Neuronal stem cell (in vitro differentiated cells): Measurements from ENCODE around the gene TNK1.
A peak's percentile ranks its signal among the peaks of the same experiment; 100 is the strongest.
"Not testable (repeated sequence)": the region's sequence is repeated elsewhere in the genome, so short reads cannot be mapped to it uniquely, and the experiment has no call there.

Experiments used
- DNase-seq: peaks from one replicate; pipeline ENCODE4 v3.0.0-alpha.2; 2013; ENCODE audit warnings: low spot score
- H2AFZ ChIP-seq: one replicate; pipeline ENCODE4 v1.6.1; 2013; ENCODE audit warnings: mild to moderate bottlenecking, low read length, inconsistent platforms
- H2AK5ac ChIP-seq: 2 replicates; pipeline ENCODE4 v1.6.1; 2013; ENCODE audit warnings: low read depth, mild to moderate bottlenecking, inconsistent platforms, low read length, moderate library complexity, mixed read lengths
- H2BK120ac ChIP-seq: 2 replicates; pipeline ENCODE4 v1.6.1; 2013; ENCODE audit warnings: low read depth, mild to moderate bottlenecking, inconsistent platforms, low read length, moderate library complexity, mixed read lengths
- H2BK12ac ChIP-seq: one replicate; pipeline ENCODE4 v1.6.1; 2013; ENCODE audit warnings: low read length, inconsistent platforms
- H2BK15ac ChIP-seq: 2 replicates; pipeline ENCODE4 v1.6.1; 2013; ENCODE audit warnings: mild to moderate bottlenecking, low read length, inconsistent platforms, mixed read lengths
- H2BK5ac ChIP-seq: one replicate; pipeline ENCODE4 v1.6.1; 2013; ENCODE audit warnings: inconsistent platforms, mild to moderate bottlenecking, low read length, moderate library complexity
- H3K14ac ChIP-seq: one replicate; pipeline ENCODE4 v1.6.1; 2013; ENCODE audit warnings: low read length, inconsistent platforms
- H3K18ac ChIP-seq: 2 replicates; pipeline ENCODE4 v1.6.1; 2013; ENCODE audit warnings: low read length, inconsistent platforms
- H3K23ac ChIP-seq: 2 replicates; pipeline ENCODE4 v1.6.1; 2013; ENCODE audit warnings: low read depth, mild to moderate bottlenecking, mixed read lengths, low read length, inconsistent platforms; ENCODE audit not compliant: poor library complexity
- H3K27ac ChIP-seq: replicated peaks from 3 replicates; pipeline ENCODE4 v1.5.1; 2013; ENCODE audit warnings: low read length, inconsistent platforms
- H3K27me3 ChIP-seq, 3 experiments: 2 replicates each; pipeline ENCODE4 v1.6.1; 2013; ENCODE audit warnings: low read length in 3 of 3, mild to moderate bottlenecking in 2 of 3, inconsistent platforms in 1 of 3, low read depth in 1 of 3, mixed read lengths in 1 of 3, moderate library complexity in 1 of 3; ENCODE audit not compliant: control insufficient read depth in 3 of 3, insufficient read depth in 3 of 3
- H3K36me3 ChIP-seq, 2 donors: replicated peaks in 1 of 2; 2 replicates each; pipeline ENCODE4 v1.6.1; 2013; ENCODE audit warnings: low read length in 2 of 2; ENCODE audit not compliant: control insufficient read depth in 2 of 2, insufficient read depth in 2 of 2
- H3K4ac ChIP-seq: 2 replicates; pipeline ENCODE4 v1.6.1; 2013; ENCODE audit warnings: inconsistent platforms, mild to moderate bottlenecking, low read length, moderate library complexity
- H3K4me1 ChIP-seq, 2 donors: 1 replicate in 1 of 2; 2 replicates in 1 of 2; pipeline ENCODE4 v1.6.1; 2013; ENCODE audit warnings: low read length in 2 of 2, low read depth in 1 of 2; ENCODE audit not compliant: control insufficient read depth in 2 of 2, insufficient read depth in 1 of 2
- H3K4me2 ChIP-seq: one replicate; pipeline ENCODE4 v1.6.1; 2013; ENCODE audit warnings: mild to moderate bottlenecking, low read length, inconsistent platforms; ENCODE audit not compliant: insufficient read depth, poor library complexity, severe bottlenecking
- H3K4me3 ChIP-seq, 2 donors: 2 replicates each; pipeline ENCODE4 v1.5.1; 2013; ENCODE audit warnings: low read length in 2 of 2, mild to moderate bottlenecking in 2 of 2, inconsistent platforms in 1 of 2, moderate library complexity in 1 of 2
- H3K79me1 ChIP-seq: one replicate; pipeline ENCODE4 v1.6.1; 2013; ENCODE audit warnings: low read depth, mild to moderate bottlenecking, inconsistent platforms, low read length, moderate library complexity
- H3K9ac ChIP-seq: one replicate; pipeline ENCODE4 v1.6.1; 2013; ENCODE audit warnings: mild to moderate bottlenecking, low read depth, low read length, inconsistent platforms; ENCODE audit not compliant: poor library complexity
- H3K9me3 ChIP-seq, 2 donors: replicated peaks in 1 of 2; 2 replicates each; pipeline versions ENCODE3 to v1.6.1; 2013; ENCODE audit warnings: low read length in 2 of 2, mild to moderate bottlenecking in 2 of 2, inconsistent platforms in 1 of 2, low read depth in 1 of 2, mixed read lengths in 1 of 2, moderate library complexity in 1 of 2; ENCODE audit not compliant: control insufficient read depth in 2 of 2, insufficient read depth in 1 of 2
- H4K8ac ChIP-seq: one replicate; pipeline ENCODE4 v1.6.1; 2013; ENCODE audit warnings: low read depth, mild to moderate bottlenecking, inconsistent platforms, low read length, moderate library complexity
- H4K91ac ChIP-seq: one replicate; pipeline ENCODE4 v1.6.1; 2013; ENCODE audit warnings: low read length, low read depth, mild to moderate bottlenecking, inconsistent platforms; ENCODE audit not compliant: poor library complexity
- WGBS, 2 donors: extraction: QIAGEN DNeasy Blood & Tissue Kit; methylation state at CpG; one replicate each; pipeline ENCODE4 v1.1.7; 2013; ENCODE audit warnings: missing lambda C conversion rate in 2 of 2, mixed read lengths in 1 of 2; ENCODE audit not compliant: insufficient read length in 2 of 2, insufficient replicate concordance in 1 of 2; ENCODE audit errors: extremely low coverage in 2 of 2; 5-methylcytosine and 5-hydroxymethylcytosine counted together

TNK1 gene

DNA sequence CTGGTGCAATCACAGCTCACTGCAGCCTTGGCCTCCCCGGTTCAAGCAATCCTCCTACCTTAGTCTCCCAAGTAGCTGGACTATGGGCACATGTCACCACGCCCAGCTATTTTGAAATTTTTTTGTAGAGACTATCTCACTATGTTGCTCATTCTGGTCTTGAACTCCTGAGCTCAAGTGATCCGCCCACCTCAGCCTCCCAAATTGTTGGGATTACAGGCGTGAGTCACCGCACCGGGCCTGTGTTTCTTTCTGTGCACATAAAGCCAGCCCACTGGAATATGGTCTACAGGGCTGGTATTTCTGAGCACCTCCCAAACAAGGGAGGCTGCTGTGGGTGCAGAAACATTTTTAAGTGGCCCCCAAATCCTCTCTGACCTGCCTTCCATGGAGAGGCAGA lies 17.6 kb upstream of the TNK1 start:
- H4K91ac ChIP-seq = no peak overlapping the region
- no peak overlapping the region for H3K18ac ChIP-seq
- no peaks in the 10 kb centered on the region for H3K79me1 ChIP-seq
- H2BK15ac ChIP-seq = no peak overlapping the region
- H3K4me2 ChIP-seq = no peak overlapping the region
- H3K4ac ChIP-seq = no peak overlapping the region
- no peak overlapping the region for H3K9ac ChIP-seq
- no peak overlapping the region for H4K8ac ChIP-seq
- H3K27me3 ChIP-seq = peaks cover 0 to 6% (median 0%) of the 10 kb centered on the region in 3 experiments
- H3K23ac ChIP-seq = no peak overlapping the region
- no peak for DNase-seq
- no peaks in the 10 kb centered on the region for H3K36me3 ChIP-seq
- H2BK12ac ChIP-seq = no peak overlapping the region
- H3K9me3 ChIP-seq = no peaks in the 10 kb centered on the region
- H2BK120ac ChIP-seq = no peak overlapping the region
- H2AFZ ChIP-seq = no peak overlapping the region
- no CpG with 5 or more reads among the region's 6 CpGs for WGBS, 2 donors
- peaks cover 0 to 2% of the 10 kb centered on the region in 2 donors for H3K4me1 ChIP-seq
- H2AK5ac ChIP-seq = no peak overlapping the region
- H3K4me3 ChIP-seq = no peak overlapping the region
- H3K27ac ChIP-seq = no peak overlapping the region
- H2BK5ac ChIP-seq = no peak overlapping the region
- H3K14ac ChIP-seq = no peak overlapping the region

- H2AK5ac ChIP-seq, H3K4me3 ChIP-seq, H4K8ac ChIP-seq, H3K14ac ChIP-seq, H3K23ac ChIP-seq, H2BK12ac ChIP-seq, H3K4me2 ChIP-seq, H3K79me1 ChIP-seq, H3K9me3 ChIP-seq, H3K4me1 ChIP-seq, H2BK15ac ChIP-seq, H3K27ac ChIP-seq, DNase-seq, H2BK5ac ChIP-seq, H3K4ac ChIP-seq, H3K9ac ChIP-seq, H2AFZ ChIP-seq, H2BK120ac ChIP-seq, H4K91ac ChIP-seq, H3K18ac ChIP-seq, H3K36me3 ChIP-seq: not testable (repeated sequence)
- H3K27me3 ChIP-seq = peaks cover 0 to 17% (median 0%) of the 10 kb centered on the region in 3 experiments
- WGBS, 2 donors = no CpG with 5 or more reads among the region's 7 CpGs
Observed at GRCh38 chr17:7365963-7366362, 14.9 kb upstream of the TNK1 start.

- H2AK5ac ChIP-seq = peak overlapping the region; percentile 63
- H3K27ac ChIP-seq = no peak overlapping the region
- H2BK120ac ChIP-seq = no peak overlapping the region
- no peak overlapping the region for H3K23ac ChIP-seq
- H3K4ac ChIP-seq = no peak overlapping the region
- WGBS, 2 donors = no CpG with 5 or more reads among the region's 8 CpGs
- H3K27me3 ChIP-seq = peaks cover 0 to 17% (median 0%) of the 10 kb centered on the region in 3 experiments
- no peak overlapping the region for H2BK12ac ChIP-seq
- DNase-seq = no peak
- no peaks in the 10 kb centered on the region for H3K9me3 ChIP-seq
- peak overlapping the region; percentile 58 for H2BK15ac ChIP-seq
- peak overlapping the region in 1 of 2 donors; percentile 28 for H3K4me3 ChIP-seq
- no peaks in the 10 kb centered on the region for H3K36me3 ChIP-seq
- no peak overlapping the region for H4K91ac ChIP-seq
- H2AFZ ChIP-seq = peak overlapping the region; percentile 22
- H4K8ac ChIP-seq = peak overlapping the region; percentile 43
- no peak overlapping the region for H3K9ac ChIP-seq
- no peak overlapping the region for H3K4me2 ChIP-seq
- peak overlapping the region; percentile 24 for H2BK5ac ChIP-seq
- no peaks in the 10 kb centered on the region for H3K79me1 ChIP-seq
- no peak overlapping the region for H3K14ac ChIP-seq
- no peak overlapping the region for H3K18ac ChIP-seq
- peaks cover 0 to 2% of the 10 kb centered on the region in 2 donors for H3K4me1 ChIP-seq
Observed at GRCh38 chr17:7367083-7367482, 13.8 kb upstream of the TNK1 start.

- H2AFZ ChIP-seq = no peak overlapping the region
- H3K27me3 ChIP-seq = peaks cover 0 to 17% (median 0%) of the 10 kb centered on the region in 3 experiments
- H2AK5ac ChIP-seq = no peak overlapping the region
- no peak overlapping the region for H2BK15ac ChIP-seq
- no peak overlapping the region for H3K18ac ChIP-seq
- no peak overlapping the region for H3K9ac ChIP-seq
- WGBS, 2 donors = no CpG with 5 or more reads among the region's 13 CpGs
- H3K4me3 ChIP-seq = no peak overlapping the region
- no peak overlapping the region for H3K27ac ChIP-seq
- peaks cover 0 to 2% of the 10 kb centered on the region in 2 donors for H3K4me1 ChIP-seq
- no peak for DNase-seq
- no peak overlapping the region for H3K4me2 ChIP-seq
- no peak overlapping the region for H2BK120ac ChIP-seq
- H3K23ac ChIP-seq = no peak overlapping the region
- no peaks in the 10 kb centered on the region for H3K79me1 ChIP-seq
- H3K14ac ChIP-seq = no peak overlapping the region
- no peak overlapping the region for H2BK5ac ChIP-seq
- H3K9me3 ChIP-seq = no peaks in the 10 kb centered on the region
- H3K4ac ChIP-seq = no peak overlapping the region
- H3K36me3 ChIP-seq = no peaks in the 10 kb centered on the region
- no peak overlapping the region for H4K8ac ChIP-seq
- H2BK12ac ChIP-seq = no peak overlapping the region
- H4K91ac ChIP-seq = no peak overlapping the region
Observed at GRCh38 chr17:7367918-7368598, 12.8 kb upstream of the TNK1 start.
